Hematopoietic multipotent progenitor cell treated with erythropoietin and hydrocortisone succinate and interleukin-3 and kit ligand, for 15 days (in vitro differentiated cells): ENCODE results near the gene MYL9.
"Not testable (repeated sequence)": the region's sequence is repeated elsewhere in the genome, so short reads cannot be mapped to it uniquely, and the experiment has no call there.

ENCODE experiments used
- DNase-seq: peaks from one replicate; pipeline ENCODE4 v3.0.0-alpha.2; 2015; ENCODE audit warnings: low spot score

Gene MYL9

DNA sequence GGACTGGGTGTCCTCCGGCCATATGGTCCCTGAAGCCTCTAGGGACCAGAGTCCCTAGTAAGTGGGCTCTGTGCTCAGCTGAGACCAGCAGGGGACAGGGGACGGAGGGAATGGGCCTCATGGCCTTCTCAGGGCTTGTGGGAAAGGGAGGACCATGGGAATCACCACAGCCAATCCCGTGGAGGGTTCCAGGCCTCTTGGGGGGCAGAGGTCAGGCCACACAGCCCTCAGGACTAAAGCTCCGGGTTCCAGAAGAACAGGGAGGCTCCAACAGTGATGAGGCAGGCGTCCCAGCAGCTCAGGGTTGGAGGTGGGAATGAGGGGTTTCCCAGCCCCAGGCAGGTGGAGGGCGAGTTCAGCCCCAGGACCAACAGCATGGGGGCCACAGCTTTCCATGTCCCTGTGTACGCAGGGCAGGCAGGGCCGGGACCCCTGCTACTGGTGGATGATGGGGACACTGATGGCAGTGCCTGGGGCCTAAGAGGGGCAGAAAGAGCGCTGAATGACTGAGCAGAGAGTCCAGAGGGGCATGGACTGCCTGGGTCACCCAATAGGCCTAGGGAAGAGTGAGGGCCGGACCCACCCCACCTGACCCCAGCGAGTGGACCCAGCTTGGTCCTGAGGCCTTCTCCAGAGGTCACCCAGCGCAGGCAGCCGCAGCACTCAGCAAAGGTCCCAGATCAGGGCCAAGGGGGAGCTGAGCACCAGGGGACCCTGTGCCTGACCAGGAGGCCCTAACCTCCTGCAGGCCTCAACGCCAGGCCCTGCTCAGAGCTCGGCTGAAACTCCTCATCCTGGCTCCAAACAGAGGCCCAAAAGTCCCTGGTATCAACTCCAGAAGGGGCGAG, 8.8 kb downstream of the MYL9 start:
- no peak for DNase-seq

DNA sequence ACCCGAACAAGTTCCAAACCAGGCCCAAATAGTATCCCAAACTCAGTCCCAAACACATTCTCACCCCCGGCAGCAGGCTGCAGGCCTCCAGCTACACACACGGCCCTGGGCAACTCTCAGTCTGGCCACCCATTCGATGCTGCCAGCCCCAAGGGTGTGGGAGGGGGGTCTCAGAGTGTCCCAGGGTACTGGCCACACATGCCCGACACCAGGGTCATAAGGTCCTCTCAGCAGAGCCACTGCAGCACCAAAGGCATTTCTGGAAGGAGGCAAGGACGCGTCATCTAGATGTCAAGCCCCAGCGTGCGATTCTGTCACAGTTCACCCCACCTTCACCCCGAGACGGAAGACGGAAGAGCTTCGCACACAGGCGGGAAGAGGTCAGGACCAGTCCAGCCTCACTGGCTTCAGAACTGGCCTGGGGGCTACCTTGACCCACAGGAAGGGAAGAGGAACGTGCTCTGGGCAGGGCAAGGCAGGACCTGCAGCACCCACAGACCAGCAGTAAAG, 9.5 kb downstream of the MYL9 start:
- DNase-seq = no peak

DNA sequence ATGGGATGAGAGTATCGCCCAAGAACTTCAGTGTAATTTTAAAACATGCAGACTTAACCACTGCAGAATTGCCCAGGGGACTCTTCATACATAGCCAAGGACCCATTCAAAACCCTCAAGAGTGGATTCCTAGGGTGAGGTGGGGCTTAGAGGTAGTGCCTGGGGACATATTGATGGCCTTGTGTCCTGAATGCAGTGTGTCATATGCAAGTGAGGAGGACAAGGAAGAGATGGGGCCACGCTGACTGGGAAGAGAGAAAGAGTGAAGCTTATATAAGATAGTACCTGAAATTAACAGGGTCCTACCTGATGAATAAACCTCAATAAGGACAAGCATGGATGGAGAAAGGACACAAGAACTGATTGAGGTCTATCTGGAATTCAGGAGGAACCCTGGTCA, 13.9 kb downstream of the MYL9 start:
- no peak for DNase-seq

DNA sequence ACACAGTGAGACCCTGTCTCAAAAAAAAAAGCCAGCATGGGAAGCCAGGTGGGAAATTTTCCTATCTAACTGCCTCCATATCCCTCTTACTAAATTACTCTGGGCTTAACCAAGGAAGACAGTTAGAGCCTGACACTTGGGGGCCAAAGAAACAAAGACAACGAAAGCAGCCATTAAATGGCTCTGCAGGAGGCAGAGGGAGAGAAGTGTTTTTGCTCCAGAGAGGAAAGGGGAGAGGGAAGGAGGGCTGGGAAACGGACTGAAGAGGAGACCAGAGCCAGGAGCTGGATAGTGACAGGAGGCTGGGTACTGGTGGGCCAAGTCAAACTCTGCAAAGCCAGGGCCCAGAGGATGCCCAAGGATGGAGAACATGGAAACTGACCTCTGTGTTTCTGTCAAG, 21.4 kb downstream of the MYL9 start:
- DNase-seq = no peak

DNA sequence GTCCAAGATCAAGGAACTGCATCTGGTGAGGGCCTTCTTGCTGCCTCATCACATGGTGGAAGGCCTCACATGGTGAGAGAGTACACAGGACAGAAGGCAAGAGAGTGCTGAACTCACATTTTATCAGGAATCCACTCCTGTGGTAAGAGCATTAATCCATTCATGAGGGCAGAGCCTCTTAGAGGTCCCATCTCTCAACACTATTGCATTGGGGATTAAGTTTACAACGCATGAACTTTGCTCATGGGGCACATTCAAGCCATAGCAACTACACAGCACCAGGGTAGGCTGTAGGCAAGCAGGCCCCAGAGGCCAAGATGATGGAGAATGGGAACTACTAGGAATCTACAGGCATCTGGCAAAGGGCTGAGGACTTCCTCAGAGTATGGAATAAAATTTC, 22.1 kb downstream of the MYL9 start:
- DNase-seq = no peak

DNA sequence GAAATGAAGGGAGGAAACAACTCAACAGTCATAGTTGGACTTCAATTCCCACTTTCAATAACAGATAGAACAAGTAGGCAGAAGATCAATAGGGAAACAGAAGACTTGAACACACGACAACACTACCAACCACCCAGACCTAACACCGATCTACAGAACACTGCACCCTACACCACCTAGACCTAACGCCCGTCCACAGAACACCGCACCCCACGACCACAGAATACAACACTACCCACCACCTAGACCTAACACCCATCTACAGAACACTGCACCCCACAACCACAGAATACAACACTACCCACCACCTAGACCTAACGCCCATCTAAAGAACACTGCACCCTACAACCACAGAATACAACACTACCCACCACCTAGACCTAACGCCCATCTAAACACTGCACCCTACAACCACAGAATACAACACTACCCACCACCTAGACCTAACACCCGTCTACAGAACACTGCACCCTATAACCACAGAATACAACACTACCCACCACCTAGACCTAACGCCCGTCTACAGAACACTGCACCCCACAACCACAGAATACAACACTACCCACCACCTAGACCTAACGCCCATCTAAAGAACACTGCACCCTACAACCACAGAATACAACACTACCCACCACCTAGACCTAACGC, 22.9 kb downstream of the MYL9 start:
- DNase-seq = not testable (repeated sequence)

DNA sequence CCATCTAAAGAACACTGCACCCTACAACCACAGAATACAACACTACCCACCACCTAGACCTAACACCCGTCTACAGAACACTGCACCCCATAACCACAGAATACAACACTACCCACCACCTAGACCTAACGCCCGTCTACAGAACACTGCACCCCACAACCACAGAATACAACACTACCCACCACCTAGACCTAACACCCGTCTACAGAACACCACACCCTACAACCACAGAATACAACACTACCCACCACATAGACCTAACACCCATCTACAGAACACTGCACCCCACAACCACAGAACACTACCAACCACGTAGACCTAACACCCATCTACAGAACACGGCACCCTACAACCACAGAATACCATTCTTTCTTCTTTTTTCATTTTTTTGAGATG, 23.4 kb downstream of the MYL9 start:
- DNase-seq = not testable (repeated sequence)

DNA sequence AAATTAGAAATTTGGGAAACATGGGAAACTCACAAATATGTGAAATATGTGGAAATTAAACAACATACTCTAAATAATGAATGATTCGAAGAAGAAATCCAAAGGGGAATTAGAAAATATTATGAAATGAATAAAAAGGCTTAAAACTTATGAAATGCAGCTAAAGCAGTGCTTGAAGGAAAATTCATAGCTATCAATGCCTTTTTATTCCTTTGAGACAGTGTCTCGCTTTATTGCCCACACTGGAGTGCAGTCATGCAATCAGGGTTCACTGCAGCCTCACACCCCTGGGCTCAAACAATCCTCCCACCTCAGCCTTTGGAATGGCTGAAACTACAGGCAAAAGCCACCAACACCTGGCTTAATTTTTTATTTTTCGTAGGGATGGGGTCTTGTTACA, 24.2 kb downstream of the MYL9 start:
- no peak for DNase-seq

DNA sequence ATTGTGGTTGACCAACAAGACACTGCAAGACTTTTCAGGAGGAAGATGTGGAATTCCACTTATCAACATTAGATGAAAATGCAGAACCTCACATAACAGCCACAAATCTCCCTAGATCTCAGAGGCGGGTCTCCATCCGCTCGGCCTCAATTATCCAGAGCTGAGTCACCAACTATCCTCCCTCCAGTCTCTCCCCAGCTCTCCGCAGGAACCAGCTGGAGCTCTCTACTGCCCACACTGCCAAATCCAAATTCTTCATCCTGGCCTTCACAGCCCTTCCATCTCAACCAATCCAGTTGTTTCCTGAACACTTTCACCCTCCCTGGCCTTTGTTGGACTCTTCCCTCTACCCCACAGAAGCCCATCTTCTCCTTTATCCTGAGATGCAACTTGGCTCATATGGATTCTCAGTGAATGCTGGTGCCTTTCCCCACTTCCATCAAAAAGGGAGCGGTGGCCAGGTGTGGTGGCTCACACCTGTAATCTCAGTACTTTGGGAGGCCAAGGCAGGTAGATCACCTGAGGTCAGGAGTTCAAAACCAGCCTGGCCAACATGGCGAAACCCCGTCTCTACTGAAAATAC, 28.6 kb downstream of the MYL9 start:
- no peak for DNase-seq

DNA sequence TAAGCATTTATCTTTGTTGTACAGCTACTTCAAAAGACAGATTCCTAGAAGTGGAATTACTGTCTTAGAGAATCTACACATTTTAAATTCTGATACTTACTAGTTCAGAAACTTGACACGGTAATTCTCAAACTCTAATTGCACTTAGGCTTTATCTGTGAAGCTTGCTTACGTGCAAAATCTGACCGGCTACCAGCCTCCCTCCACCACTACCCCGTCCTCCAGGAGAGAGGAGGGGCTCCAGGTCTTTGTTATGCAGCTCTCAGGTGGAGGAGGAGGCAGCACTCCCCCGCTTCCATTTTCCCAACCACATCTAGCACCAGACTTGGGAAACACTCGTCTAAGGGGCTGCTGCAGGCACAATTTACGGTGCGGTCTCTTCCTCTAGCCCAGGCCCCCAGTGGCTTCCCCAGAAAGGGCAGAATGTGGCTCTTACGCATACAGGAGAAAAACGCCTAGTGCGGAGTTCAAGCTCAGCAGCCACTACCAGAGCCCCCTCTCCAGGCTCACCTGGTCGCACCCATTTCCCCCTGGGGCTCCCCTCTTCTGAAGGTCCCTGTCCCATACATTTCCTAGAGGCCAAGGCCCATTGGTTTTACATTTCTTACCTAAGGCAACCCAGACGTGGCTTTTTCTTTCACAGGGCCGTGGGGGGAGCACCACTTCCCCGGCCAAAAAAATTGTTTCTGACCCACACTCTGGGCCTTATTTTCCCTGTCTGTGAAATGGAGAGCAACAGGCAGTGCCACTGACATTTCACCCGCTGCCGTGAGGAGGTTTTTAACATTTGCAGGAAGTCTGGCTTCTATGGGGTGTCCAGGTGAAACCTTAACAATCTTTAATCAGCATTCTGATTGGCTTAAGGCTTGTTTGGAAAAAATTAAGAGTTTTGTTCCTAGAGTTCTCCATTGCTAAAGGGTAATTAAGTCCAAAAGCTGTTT, 30.5 kb downstream of the MYL9 start:
- DNase-seq = no peak

DNA sequence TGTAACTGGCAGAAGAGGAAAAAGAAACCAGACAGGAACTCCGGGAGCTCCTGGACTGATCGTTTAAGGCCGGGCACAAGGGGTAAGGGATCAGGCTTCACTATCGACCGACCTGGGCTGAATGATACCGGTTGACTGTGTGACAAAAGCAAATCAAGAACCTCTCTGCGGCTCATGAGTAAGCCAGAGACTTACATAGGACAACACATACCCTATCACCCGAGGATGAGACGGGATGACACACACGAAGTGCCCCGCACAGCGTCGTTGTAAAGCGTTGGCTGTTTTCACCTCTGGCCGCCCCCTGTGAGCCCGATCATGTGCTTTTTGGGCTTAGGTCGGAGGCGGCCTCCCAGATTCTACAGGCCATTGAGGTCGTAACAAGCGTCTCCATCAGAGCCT, 31.4 kb downstream of the MYL9 start:
- DNase-seq = no peak

DNA sequence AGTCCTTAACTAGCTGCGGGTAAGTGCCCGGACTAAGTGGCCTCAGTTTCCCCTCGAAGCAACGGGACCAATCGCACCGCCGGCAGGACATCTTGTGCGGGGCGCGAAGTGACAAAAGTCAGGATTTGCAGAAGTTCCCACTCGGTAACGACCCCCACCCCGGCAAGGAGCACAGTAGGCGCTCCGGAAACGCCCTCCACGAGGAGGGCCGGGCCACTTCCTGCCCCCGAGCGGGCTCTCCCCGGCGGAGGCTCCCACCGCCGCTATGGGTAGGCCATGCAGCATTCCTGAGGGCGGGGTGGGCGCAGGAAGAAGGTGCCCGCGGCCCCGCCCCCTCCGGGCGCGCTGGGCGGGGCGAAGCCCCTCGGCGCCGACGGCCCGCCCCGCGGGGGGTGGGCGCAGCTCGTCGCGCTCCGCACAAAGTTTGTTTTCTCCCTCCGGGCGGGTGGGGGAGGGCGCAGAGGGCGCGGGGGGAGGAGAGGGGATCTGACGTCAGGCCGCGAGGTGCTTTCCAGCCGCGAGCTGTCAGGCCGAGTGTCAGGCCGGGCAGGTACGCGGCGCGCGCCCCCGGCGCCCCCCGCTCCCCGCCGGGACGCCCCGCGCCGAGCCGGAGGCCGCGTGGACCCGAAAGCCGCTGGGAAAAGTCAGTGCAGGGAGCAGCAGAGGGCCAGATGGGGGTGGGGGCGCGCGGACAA, 31.9 kb downstream of the MYL9 start, which contains the start of gene TGIF2:
TSS of gene TGIF2 (plus strand) at position 495 of the 695 bp plus-strand sequence. CDS start 5,178 bp downstream, outside the sequence.
- no peak for DNase-seq

DNA sequence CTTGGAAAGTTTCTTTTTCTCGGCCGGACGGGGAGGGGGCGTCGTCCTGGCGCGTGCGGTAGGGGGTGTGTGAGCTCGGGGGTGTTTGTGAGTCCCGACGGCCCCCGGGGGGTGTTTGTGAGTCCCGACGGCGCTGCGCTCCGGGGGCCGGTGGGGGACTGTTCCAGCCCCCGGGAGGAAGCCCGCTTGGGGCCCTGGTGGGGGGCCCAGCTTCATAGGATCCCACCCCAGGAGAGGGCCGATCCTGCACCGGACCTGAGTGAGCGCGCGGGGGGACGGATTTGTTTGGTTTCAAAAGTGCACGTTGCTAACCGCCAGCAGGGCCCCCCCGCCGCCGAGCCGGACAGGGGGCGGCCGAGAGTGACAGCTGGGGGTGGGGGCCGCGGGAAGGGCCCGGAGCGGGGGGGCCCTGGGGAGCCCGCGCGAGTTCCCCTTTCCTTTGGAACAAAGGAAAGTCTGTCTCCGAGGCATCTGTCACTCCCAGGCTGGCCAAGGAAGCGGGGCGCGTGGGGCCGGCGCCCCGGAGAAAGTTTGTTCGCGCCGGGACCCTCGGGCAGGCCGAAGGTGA, 32.6 kb downstream of the MYL9 start:
- no peak for DNase-seq

DNA sequence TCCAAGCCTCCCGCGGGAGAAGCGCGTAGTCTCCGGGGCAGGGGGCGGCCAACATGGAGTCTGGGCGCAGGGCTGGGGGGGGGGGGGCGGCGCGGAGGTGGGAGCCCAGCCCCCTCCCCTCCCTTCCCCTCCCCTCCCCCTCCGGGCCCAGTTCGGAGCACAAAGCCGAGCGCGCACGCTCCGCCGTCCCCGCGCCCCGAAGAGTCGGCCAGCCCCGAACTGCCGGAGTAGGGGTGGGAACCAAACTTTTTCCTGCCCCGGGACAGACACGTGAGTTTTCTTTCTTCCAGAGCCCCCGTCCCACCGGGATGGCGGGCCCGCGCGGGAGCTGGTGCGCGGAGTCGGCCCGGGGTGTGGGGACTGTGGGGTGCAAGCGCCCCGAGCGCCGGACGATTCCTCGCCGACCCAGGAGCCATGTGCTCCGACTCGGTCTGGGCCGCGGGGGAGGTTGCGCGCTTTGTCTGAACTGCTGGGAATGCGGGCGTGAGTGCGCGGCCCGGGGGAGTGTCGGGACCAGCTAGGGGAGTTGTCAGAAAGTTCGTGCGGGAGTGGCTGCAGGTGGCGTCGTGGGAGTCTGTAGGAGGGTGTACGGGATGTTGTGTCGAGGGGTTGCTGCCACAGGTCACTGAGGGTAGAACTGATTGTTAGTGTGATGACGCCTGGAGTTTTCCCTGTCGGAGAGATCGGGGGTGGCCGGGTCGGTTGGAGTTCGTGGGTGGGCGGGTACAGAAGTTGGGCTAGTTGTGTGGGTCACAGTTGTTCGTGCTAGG, 33.2 kb downstream of the MYL9 start:
- no peak for DNase-seq

DNA sequence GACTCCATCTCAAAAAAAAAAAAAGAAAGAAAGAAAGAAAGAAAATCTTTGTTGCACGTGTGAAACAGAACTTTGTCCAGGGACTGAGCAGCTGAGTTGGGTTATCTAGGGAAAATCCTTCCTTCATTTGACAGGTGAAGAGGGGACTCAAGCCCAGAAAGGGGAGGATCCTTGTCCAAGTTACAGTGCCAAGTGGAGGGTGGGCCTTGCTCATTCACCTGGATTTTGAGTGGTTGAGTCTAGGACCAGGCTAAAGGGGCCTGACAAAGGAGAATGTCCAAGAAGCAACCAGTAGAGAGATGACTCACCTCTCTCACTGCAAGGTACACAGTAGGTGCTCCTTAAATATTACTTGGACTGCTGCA, 34.7 kb downstream of the MYL9 start:
- DNase-seq = no peak

DNA sequence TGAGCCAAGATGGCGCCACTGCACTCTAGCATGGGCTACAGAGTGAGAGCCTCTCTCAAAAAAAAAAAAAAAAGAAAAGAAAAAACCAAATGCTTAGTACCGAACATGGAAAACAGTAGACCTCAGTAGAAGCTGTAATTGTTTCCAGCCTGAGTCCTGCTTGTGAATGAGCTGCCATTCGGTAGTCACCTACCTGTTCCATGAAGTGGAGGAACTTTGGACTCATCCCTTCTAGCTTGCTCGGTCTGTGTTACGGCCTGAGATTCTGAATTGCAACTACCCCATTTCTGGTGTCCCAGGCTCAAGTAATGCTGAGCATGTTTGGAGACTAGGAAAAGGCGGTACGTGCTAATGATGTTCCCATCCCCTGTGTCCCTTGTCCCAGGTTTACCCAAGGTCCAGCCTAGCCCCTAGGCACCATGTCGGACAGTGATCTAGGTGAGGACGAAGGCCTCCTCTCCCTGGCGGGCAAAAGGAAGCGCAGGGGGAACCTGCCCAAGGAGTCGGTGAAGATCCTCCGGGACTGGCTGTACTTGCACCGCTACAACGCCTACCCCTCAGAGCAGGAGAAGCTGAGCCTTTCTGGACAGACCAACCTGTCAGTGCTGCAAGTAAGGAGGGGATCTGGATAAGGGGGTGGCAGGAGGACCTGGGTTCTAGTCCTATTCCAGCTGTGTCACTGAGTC, 37.2 kb downstream of the MYL9 start:
- no peak for DNase-seq

DNA sequence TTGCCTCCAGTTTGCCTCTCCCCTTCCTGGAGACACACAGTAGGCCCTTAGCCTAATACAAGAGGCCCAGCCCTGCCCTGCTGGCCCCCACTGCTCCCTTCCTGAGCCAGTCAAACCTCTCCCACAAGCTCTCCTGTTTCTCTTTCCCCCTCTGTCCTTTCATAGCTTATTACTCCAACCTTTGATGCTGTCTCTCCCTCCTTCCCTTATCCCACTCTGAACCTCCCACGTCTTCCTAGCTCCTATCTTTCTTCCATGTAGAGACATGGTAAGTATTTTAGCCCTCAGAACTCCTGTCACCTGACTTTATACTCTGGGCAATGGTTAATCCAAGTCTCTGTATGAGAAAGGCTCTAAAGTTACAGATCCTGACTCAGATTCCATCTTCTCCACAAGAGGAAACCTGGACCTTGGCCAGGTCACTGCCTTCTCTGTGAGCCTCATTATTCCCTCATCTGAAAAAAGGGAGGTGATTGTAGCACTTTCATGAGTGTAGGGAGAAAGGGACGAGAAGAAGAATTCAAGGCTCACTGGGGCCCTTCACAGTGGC, 38.8 kb downstream of the MYL9 start:
- no peak for DNase-seq

DNA sequence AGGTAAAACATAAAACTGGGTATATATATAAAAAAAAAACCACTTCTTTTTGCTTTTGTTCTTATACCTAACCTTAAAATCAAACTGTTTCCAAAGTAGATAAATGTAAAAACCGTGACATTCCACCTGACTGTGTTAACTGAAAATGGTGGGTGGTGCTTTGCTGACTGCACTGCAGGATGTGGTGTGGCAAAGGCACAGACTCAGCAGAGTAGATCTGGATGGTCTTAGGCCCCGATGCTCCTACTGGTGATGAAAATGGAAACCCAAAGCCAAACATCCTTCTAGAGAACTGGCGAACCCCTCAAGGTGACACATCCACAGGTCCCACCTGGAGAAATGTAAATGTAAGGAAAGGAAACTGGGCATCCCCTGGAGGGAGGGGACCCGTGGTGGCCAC, 41.0 kb downstream of the MYL9 start:
- no peak for DNase-seq

DNA sequence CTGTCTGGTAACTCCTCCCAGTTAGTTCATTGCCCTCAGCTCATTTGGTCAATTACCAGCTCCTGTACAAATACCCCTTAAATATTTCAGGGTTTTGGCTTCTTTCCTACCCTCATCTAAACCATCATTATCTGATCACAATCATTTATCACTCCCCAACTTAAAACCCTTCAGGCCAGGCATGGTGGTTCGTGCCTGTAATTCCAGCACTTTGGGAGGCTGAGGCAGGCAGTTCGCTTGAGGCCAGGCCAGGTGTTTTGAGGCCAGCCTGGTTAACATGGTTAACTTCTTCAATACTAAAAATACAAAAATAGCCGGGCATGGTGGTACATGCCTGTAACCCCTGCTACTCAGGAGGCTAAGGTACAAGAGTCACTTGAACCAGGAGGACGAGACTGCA, 41.5 kb downstream of the MYL9 start:
- no peak for DNase-seq
